GM12878 (cell line): ENCODE measurements around the gene RMND1. TPM values are rescaled to one million over a fixed set of nuclear protein-coding genes. Genes with fewer than 3 reads are reported as not detected.

Source experiments
- ATAC-seq: fragments of 200-7000 bp; cut with Tn5 transposase; 3 replicates; pipeline ENCODE4 v1.9.1; 2020; ENCODE audit warnings: mild to moderate bottlenecking, moderate library complexity
- BruUV-seq: library from RNA; stranded (reverse); fragments of 400-500 nt; replicated peaks from 2 replicates; lab custom pipeline; 2021; lab: Mats Ljungman, UMichigan
- CTCF ChIA-PET: fragments of 300-600 bp; sonication (Branson Sonifier 250); formaldehyde crosslinking; extraction: SDS; loops from one replicate; lab custom pipeline; 2021; ENCODE audit warnings: inconsistent platforms; lab: Yijun Ruan, JAX
- POLR2A ChIA-PET: fragments of 350-600 bp; formaldehyde crosslinking; extraction: SDS; loops from one replicate; lab custom pipeline; 2021; ENCODE audit warnings: inconsistent platforms; lab: Charles Lee
- RAD21 ChIA-PET: fragments of 300-600 bp; sonication (Branson Sonifier 250); formaldehyde crosslinking; loops from one replicate; lab custom pipeline; 2023; ENCODE audit warnings: antibody characterized with exemption; ENCODE audit not compliant: unreplicated experiment; lab: Charles Lee
- SMC1A ChIA-PET: fragments of 300-600 bp; sonication (Branson Sonifier 250); formaldehyde crosslinking; loops from one replicate; lab custom pipeline; 2023; ENCODE audit not compliant: unreplicated experiment, uncharacterized antibody; lab: Charles Lee
- DNase-seq: peaks from one replicate; pipeline ENCODE4 v3.0.0-alpha.2; 2011; ENCODE audit warnings: low read depth, low spot score
- FAIRE-seq: peaks from 3 replicates; lab custom pipeline; 2011; peaks lifted over from hg19 to GRCh38; lab: Jason Lieb, UNC
- H2AFZ ChIP-seq: 2 replicates; pipeline ENCODE4 v1.6.0; 2011; ENCODE audit warnings: low read depth, low read length, control low read depth; ENCODE audit not compliant: control insufficient read depth
- H3K27ac ChIP-seq: 2 replicates; pipeline ENCODE4 v1.5.1; 2011; ENCODE audit warnings: control low read depth; ENCODE audit not compliant: control insufficient read depth, insufficient read depth
- H3K27me3 ChIP-seq, 2 experiments: replicated peaks in 1 of 2; 2 replicates each; pipeline versions ENCODE4 v1.6.0 to v1.6.1; 2011; ENCODE audit warnings: low read length in 1 of 2; ENCODE audit not compliant: control insufficient read depth in 2 of 2, insufficient read depth in 2 of 2
- H3K36me3 ChIP-seq, 2 experiments: 2 replicates each; pipeline ENCODE4 v1.5.1; 2011; ENCODE audit warnings: low read length in 1 of 2; ENCODE audit not compliant: control insufficient read depth in 2 of 2, insufficient read depth in 2 of 2
- H3K4me1 ChIP-seq: 2 replicates; pipeline ENCODE4 v1.6.1; 2011; ENCODE audit warnings: mild to moderate bottlenecking, low read length, moderate library complexity, mixed read lengths; ENCODE audit not compliant: control insufficient read depth, insufficient read depth
- H3K4me2 ChIP-seq: 2 replicates; pipeline ENCODE4 v1.6.0; 2011; ENCODE audit warnings: control low read depth; ENCODE audit not compliant: control insufficient read depth, insufficient read depth
- H3K4me3 ChIP-seq: fragments of 200-600 bp; sonication (generic); 2 replicates; pipeline ENCODE4 v1.5.1; 2016
- H3K79me2 ChIP-seq: 2 replicates; pipeline ENCODE4 v1.6.0; 2011; ENCODE audit warnings: low read length; ENCODE audit not compliant: control insufficient read depth, insufficient read depth
- H3K9ac ChIP-seq: 2 replicates; pipeline ENCODE4 v1.8.0; 2011; ENCODE audit warnings: low read length, control low read depth, mixed read lengths; ENCODE audit not compliant: control insufficient read depth, insufficient read depth
- H3K9me3 ChIP-seq: replicated peaks from 3 replicates; pipeline ENCODE4 v1.5.1; 2011; ENCODE audit warnings: mild to moderate bottlenecking, low read length; ENCODE audit not compliant: control insufficient read depth, insufficient read depth
- H4K20me1 ChIP-seq: 2 replicates; pipeline ENCODE4 v1.6.0; 2011; ENCODE audit not compliant: control insufficient read depth, insufficient read depth
- ATF2 ChIP-seq: IDR thresholded peaks from 2 replicates; pipeline ENCODE4 v1.6.1; 2012; ENCODE audit warnings: low read length, inconsistent platforms
- BMI1 ChIP-seq: fragments of 450-650 bp; IDR thresholded peaks from 2 replicates; pipeline ENCODE4 v1.6.1; 2016; ENCODE audit warnings: mild to moderate bottlenecking, moderate library complexity, borderline replicate concordance
- E4F1 ChIP-seq: fragments of 450-650 bp; IDR thresholded peaks from 2 replicates; pipeline ENCODE4 v1.6.1; 2018; ENCODE audit warnings: borderline replicate concordance, mild to moderate bottlenecking; ENCODE audit not compliant: partially characterized antibody
- IKZF2 ChIP-seq, 2 experiments: fragments of 450-650 bp; IDR thresholded peaks; 2 replicates each; pipeline ENCODE4 v1.6.1; 2017; ENCODE audit warnings: mild to moderate bottlenecking in 2 of 2, moderate library complexity in 2 of 2
- KDM1A ChIP-seq: fragments of 200-600 bp; sonication (generic); IDR thresholded peaks from 2 replicates; pipeline ENCODE4 v1.6.1; 2016; ENCODE audit warnings: borderline replicate concordance
- MXI1 ChIP-seq: fragments of 150-350 bp; IDR thresholded peaks from 2 replicates; pipeline ENCODE4 v1.6.1; 2011; ENCODE audit warnings: low read depth, mild to moderate bottlenecking, inconsistent platforms, low read length, improper control_type of control experiment
- MYC ChIP-seq: IDR thresholded peaks from 2 replicates; pipeline ENCODE4 v1.6.1; 2011; ENCODE audit warnings: mild to moderate bottlenecking, low read length, moderate library complexity, inconsistent platforms; ENCODE audit not compliant: insufficient read depth, insufficient replicate concordance, insufficient read length, severe bottlenecking
- NBN ChIP-seq: fragments of 450-650 bp; IDR thresholded peaks from 2 replicates; pipeline ENCODE4 v1.6.1; 2016
- NR2C1 ChIP-seq: fragments of 450-650 bp; IDR thresholded peaks from 2 replicates; pipeline ENCODE4 v1.6.1; 2017; ENCODE audit warnings: antibody characterized with exemption, mild to moderate bottlenecking, moderate library complexity
- PAX5 ChIP-seq: IDR thresholded peaks from 2 replicates; pipeline ENCODE4 v1.6.1; 2011; ENCODE audit warnings: low read depth, low read length, borderline replicate concordance
- SP1 ChIP-seq: IDR thresholded peaks from one replicate; pipeline ENCODE4 v1.6.1; 2011; ENCODE audit warnings: low read depth, low read length
- ZBTB40 ChIP-seq: fragments of 450-650 bp; IDR thresholded peaks from 2 replicates; pipeline ENCODE4 v1.6.1; 2016; ENCODE audit warnings: mild to moderate bottlenecking, moderate library complexity, borderline replicate concordance
- WGBS: methylation state at CpG from one replicate; pipeline ENCODE4 v1.1.6; 2016; ENCODE audit warnings: low lambda C conversion rate; ENCODE audit not compliant: insufficient replicate concordance, insufficient coverage; ENCODE audit errors: missing lambda C conversion rate; 5-methylcytosine and 5-hydroxymethylcytosine counted together
- in situ Hi-C: fragments of 300-500 bp; cut with MboI; formaldehyde crosslinking; loops from 9 replicates; pipeline ENCODE4 v1.14.3; 2018; ENCODE audit warnings: mixed read lengths
- intact Hi-C: fragments of 100-400 bp; cut with micrococcal nuclease; formaldehyde crosslinking; loops from one replicate; pipeline ENCODE4 v1.14.2; 2022; ENCODE audit not compliant: unreplicated experiment
- polyA plus RNA-seq, 11 experiments: library from polyadenylated mRNA; depleted of rRNA in 4 of 11; unstranded in 6 of 11; stranded (reverse) in 5 of 11; fragments of >200 nt; fragmentation: Nextera tagmentation in 4 of 11; fragmentation: Illumina TruSeq in 1 of 11; extraction: Ambion mirVana in 4 of 11; extraction: Trizol in 1 of 11; gene quantifications; 1 replicate in 1 of 11; 2 replicates in 10 of 11; pipeline versions ENCODE4 v1.2.1 to v1.2.3, GENCODE V29; 2011 to 2016; ENCODE audit warnings: inconsistent platforms in 2 of 11, missing spikeins in 2 of 11, low read depth in 1 of 11
- total RNA-seq, 4 experiments: library from RNA; depleted of rRNA in 3 of 4; stranded (reverse); fragments of >200 nt in 3 of 4; fragmentation: Illumina TruSeq in 1 of 4; extraction: Trizol in 1 of 4; gene quantifications; 2 replicates each; pipeline versions ENCODE4 v1.2.1 to v1.2.3, GENCODE V29; 2013 to 2021
- TF ChIP-seq, protein P1 (sequence below): fragments of 450-650 bp; formaldehyde crosslinking; IDR thresholded peaks from 2 replicates; pipeline ENCODE4 v1.4.0; 2022; ENCODE audit warnings: mild to moderate bottlenecking, moderate library complexity

RMND1 gene
- total and polyA plus RNA-seq, 10 of the 15 experiments (the other 5 are each of a cell fraction or from before 2014, with no cell fraction given): 15.9 to 34.5 (median 21.4) TPM

DNA sequence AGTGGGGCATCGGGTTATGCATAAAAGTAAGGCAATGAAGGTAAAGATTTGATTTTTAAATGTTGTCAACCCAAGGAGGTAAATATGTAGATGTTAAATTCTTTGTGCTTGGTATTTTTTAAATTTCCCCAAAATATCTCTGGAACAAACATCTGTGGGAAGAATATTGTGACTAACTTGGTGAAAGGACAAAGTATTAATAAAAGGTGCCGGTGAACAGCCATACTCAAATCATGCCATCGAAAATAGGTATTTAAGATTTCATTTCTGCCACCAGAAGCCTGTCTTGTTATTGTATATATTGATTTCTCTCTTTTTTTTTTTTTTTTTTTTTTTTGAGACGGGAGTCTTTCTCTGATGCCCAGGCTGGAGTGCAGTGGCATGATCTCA lies 48.0 kb downstream of the RMND1 start:
- FAIRE-seq: no peak
- no peak overlapping the region for H3K27ac ChIP-seq
- ATAC-seq: no peak
- H3K27me3 ChIP-seq: no peaks in the 10 kb centered on the region
- CTCF ChIA-PET: interaction anchor here (6.7 kb wide), 1 partner anchor 36 kb away, joined by 76 read pairs; no protein-coding TSS in a partner anchor
- RAD21 ChIA-PET: no interaction called here
- DNase-seq: no peak
- H3K4me1 ChIP-seq: peaks cover 3% of the 10 kb centered on the region
- POLR2A ChIA-PET: no interaction called here
- no TSS peak for BruUV-seq
- SMC1A ChIA-PET: interaction anchor here (1.6 kb wide), 1 partner anchor 48 kb away, joined by 4 read pairs; the partner anchor contains the start of gene RMND1
- no peak overlapping the region for H3K4me2 ChIP-seq
- WGBS: 99% methylated on average over 3 of the region's 4 CpGs
- H3K4me3 ChIP-seq: no peak overlapping the region
- no peaks in the 10 kb centered on the region; the same call in 2 of the 3 replicates for H3K9me3 ChIP-seq
- in situ Hi-C loops: no loop called here
- intact Hi-C loops: no loop called here
- no peak overlapping the region for H2AFZ ChIP-seq
- H4K20me1 ChIP-seq: no peaks in the 10 kb centered on the region
- H3K79me2 ChIP-seq: peaks cover 38% of the 10 kb centered on the region
- peaks cover 3 to 12% of the 10 kb centered on the region in 2 experiments; a peak in 3 of 4 replicates for H3K36me3 ChIP-seq
- H3K9ac ChIP-seq: no peak overlapping the region
- no peak for TF ChIP-seq BMI1
- TF ChIP-seq MXI1: no peak
- TF ChIP-seq NBN: no peak
- TF ChIP-seq, protein P1, sequence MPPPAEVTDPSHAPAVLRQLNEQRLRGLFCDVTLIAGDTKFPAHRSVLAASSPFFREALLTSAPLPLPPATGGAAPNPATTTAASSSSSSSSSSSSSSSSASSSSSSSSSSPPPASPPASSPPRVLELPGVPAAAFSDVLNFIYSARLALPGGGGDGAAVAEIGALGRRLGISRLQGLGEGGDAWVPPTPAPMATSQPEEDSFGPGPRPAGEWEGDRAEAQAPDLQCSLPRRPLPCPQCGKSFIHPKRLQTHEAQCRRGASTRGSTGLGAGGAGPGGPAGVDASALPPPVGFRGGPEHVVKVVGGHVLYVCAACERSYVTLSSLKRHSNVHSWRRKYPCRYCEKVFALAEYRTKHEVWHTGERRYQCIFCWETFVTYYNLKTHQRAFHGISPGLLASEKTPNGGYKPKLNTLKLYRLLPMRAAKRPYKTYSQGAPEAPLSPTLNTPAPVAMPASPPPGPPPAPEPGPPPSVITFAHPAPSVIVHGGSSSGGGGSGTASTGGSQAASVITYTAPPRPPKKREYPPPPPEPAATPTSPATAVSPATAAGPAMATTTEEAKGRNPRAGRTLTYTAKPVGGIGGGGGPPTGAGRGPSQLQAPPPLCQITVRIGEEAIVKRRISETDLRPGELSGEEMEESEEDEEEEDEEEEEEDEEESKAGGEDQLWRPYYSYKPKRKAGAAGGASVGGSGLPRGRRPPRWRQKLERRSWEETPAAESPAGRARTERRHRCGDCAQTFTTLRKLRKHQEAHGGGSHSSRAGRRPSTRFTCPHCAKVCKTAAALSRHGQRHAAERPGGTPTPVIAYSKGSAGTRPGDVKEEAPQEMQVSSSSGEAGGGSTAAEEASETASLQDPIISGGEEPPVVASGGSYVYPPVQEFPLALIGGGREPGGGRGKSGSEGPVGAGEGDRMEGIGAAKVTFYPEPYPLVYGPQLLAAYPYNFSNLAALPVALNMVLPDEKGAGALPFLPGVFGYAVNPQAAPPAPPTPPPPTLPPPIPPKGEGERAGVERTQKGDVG (CRISPR knock-in tag): no peak
- no peak for TF ChIP-seq KDM1A
- no peak for TF ChIP-seq NR2C1
- no peak for TF ChIP-seq SP1
- no peak for TF ChIP-seq IKZF2 (IDR thresholded peaks at IDR 0.05)
- no peak for TF ChIP-seq MYC
- TF ChIP-seq E4F1: no peak
- no peak for TF ChIP-seq PAX5
- TF ChIP-seq ATF2: no peak
- no peak for TF ChIP-seq ZBTB40
